GM12801 (cell line): ENCODE results near the gene GLI1.
A peak's percentile ranks its signal among the peaks of the same experiment; 100 is the strongest.

Source experiments
- CTCF ChIP-seq: IDR thresholded peaks from one replicate; pipeline ENCODE4 v1.5.1; 2011; ENCODE audit warnings: control low read depth; ENCODE audit not compliant: insufficient read length; ENCODE audit errors: extremely low read depth

GLI1 gene

GRCh38 chr12:57460468-57460784 lies 841 bp downstream of the GLI1 start:
- no peak for TF ChIP-seq CTCF

GRCh38 chr12:57460841-57461275 lies 1.3 kb downstream of the GLI1 start:
- TF ChIP-seq CTCF, result no peak

- TF ChIP-seq CTCF, result no peak
Observed at GRCh38 chr12:57461276-57461916, 1.8 kb downstream of the GLI1 start.

GRCh38 chr12:57461917-57462250 lies 2.3 kb downstream of the GLI1 start:
- TF ChIP-seq CTCF, result no peak

GRCh38 chr12:57462251-57462911 lies 2.8 kb downstream of the GLI1 start:
- TF ChIP-seq CTCF, result peak; percentile 59

- no peak for TF ChIP-seq CTCF
Observed at GRCh38 chr12:57462912-57463253, 3.3 kb downstream of the GLI1 start.

- no peak for TF ChIP-seq CTCF
Observed at GRCh38 chr12:57464569-57464968, 5.0 kb downstream of the GLI1 start.
